ENCODE measurements around the gene C12orf56.
A peak's percentile ranks its signal among the peaks of the same experiment; 100 is the strongest.
"Not testable (repeated sequence)": the region's sequence is repeated elsewhere in the genome, so short reads cannot be mapped to it uniquely, and the experiment has no call there.

C12orf56 gene

GRCh38 chr12:64222009-64222765 lies 168.4 kb downstream of the C12orf56 start, which contains the start of gene KICS2:
Gene KICS2 (minus strand): TSS chr12:64222296. CDS start chr12:64222237, 59 bp downstream.
- peak within 1 kb of the TSS; percentile 93 to 99 (median 99) for H3K9ac ChIP-seq (ENCODE audit: low read length in 5 of 5)
- peak within 1 kb of the TSS; percentile 99 for H3K27ac ChIP-seq (ENCODE audit: low read depth, low read length)

GRCh38 chr12:64221651-64222008 lies 168.9 kb downstream of the C12orf56 start:
- Histone ChIP-seq H3K27me3 (ENCODE audit: control insufficient read depth in 5 of 5, insufficient read depth in 4 of 5, low read length in 5 of 5) (no peaks in the 10 kb centered on the region), H3K9me3 (ENCODE audit: control insufficient read depth in 5 of 5, low read length in 5 of 5) (no peaks in the 10 kb centered on the region), H3K4me1 (ENCODE audit: control insufficient read depth in 5 of 5, insufficient read depth in 5 of 5, low read length in 5 of 5) (peaks cover 2 to 12% (median 8%) of the 10 kb centered on the region in 5 donors), H3K9ac (ENCODE audit: low read length in 5 of 5) (peak overlapping the region; percentile 93 to 99 (median 99)), H3K27ac (ENCODE audit: low read depth, low read length) (peak overlapping the region; percentile 99), H3K4me3 (ENCODE audit: low read depth in 1 of 5, low read length in 5 of 5) (peak overlapping the region; percentile 82 to 97 (median 95)), H3K36me3 (ENCODE audit: control insufficient read depth in 5 of 5, insufficient read depth in 5 of 5, low read length in 5 of 5) (no peaks in the 10 kb centered on the region)

More at GRCh38 chr12:64222009-64222765, 168.4 kb downstream of the C12orf56 start, which contains the start of gene KICS2:
- peaks cover 2 to 12% (median 8%) of the 10 kb centered on the region in 5 donors for H3K4me1 ChIP-seq (ENCODE audit: control insufficient read depth in 5 of 5, insufficient read depth in 5 of 5, low read length in 5 of 5)
- no peaks in the 10 kb centered on the region for H3K9me3 ChIP-seq (ENCODE audit: control insufficient read depth in 5 of 5, low read length in 5 of 5)
- H3K27me3 ChIP-seq (ENCODE audit: control insufficient read depth in 5 of 5, insufficient read depth in 4 of 5, low read length in 5 of 5): no peaks in the 10 kb centered on the region
- H3K4me3 ChIP-seq (ENCODE audit: low read depth in 1 of 5, low read length in 5 of 5): peak within 1 kb of the TSS; percentile 92 to 97 (median 95)
- H3K36me3 ChIP-seq (ENCODE audit: control insufficient read depth in 5 of 5, insufficient read depth in 5 of 5, low read length in 5 of 5): no peaks in the 10 kb centered on the region

- Histone ChIP-seq H3K4me3 (ENCODE audit: low read depth in 1 of 5, low read length in 5 of 5) (no peak overlapping the region), H3K4me1 (ENCODE audit: control insufficient read depth in 5 of 5, insufficient read depth in 5 of 5, low read length in 5 of 5) (peaks cover 2 to 12% (median 8%) of the 10 kb centered on the region in 5 donors), H3K9ac (ENCODE audit: low read length in 5 of 5) (no peak overlapping the region), H3K36me3 (ENCODE audit: control insufficient read depth in 5 of 5, insufficient read depth in 5 of 5, low read length in 5 of 5) (no peaks in the 10 kb centered on the region), H3K27me3 (ENCODE audit: control insufficient read depth in 5 of 5, insufficient read depth in 4 of 5, low read length in 5 of 5) (no peaks in the 10 kb centered on the region), H3K9me3 (ENCODE audit: control insufficient read depth in 5 of 5, low read length in 5 of 5) (no peaks in the 10 kb centered on the region), H3K27ac (ENCODE audit: low read depth, low read length) (no peak overlapping the region)
Observed at GRCh38 chr12:64220046-64220445, 170.5 kb downstream of the C12orf56 start.

GRCh38 chr12:64219145-64219544 lies 171.4 kb downstream of the C12orf56 start:
- Histone ChIP-seq H3K27me3 (ENCODE audit: control insufficient read depth in 5 of 5, insufficient read depth in 4 of 5, low read length in 5 of 5) (no peaks in the 10 kb centered on the region), H3K36me3 (ENCODE audit: control insufficient read depth in 5 of 5, insufficient read depth in 5 of 5, low read length in 5 of 5) (peaks cover 0 to 2% (median 1%) of the 10 kb centered on the region in 5 donors), H3K9me3 (ENCODE audit: control insufficient read depth in 5 of 5, low read length in 5 of 5) (no peaks in the 10 kb centered on the region), H3K27ac (ENCODE audit: low read depth, low read length) (no peak overlapping the region), H3K4me3 (ENCODE audit: low read depth in 1 of 5, low read length in 5 of 5) (no peak overlapping the region), H3K4me1 (ENCODE audit: control insufficient read depth in 5 of 5, insufficient read depth in 5 of 5, low read length in 5 of 5) (peaks cover 2 to 12% (median 8%) of the 10 kb centered on the region in 5 donors), H3K9ac (ENCODE audit: low read length in 5 of 5) (no peak overlapping the region)

- H3K36me3 ChIP-seq (ENCODE audit: control insufficient read depth in 5 of 5, insufficient read depth in 5 of 5, low read length in 5 of 5): peaks cover 0 to 6% (median 2%) of the 10 kb centered on the region in 5 donors
- no peaks in the 10 kb centered on the region for H3K9me3 ChIP-seq (ENCODE audit: control insufficient read depth in 5 of 5, low read length in 5 of 5)
- no peak overlapping the region for H3K27ac ChIP-seq (ENCODE audit: low read depth, low read length)
- H3K4me3 ChIP-seq (ENCODE audit: low read depth in 1 of 5, low read length in 5 of 5): no peak overlapping the region
- H3K9ac ChIP-seq (ENCODE audit: low read length in 5 of 5): no peak overlapping the region
- no peaks in the 10 kb centered on the region for H3K27me3 ChIP-seq (ENCODE audit: control insufficient read depth in 5 of 5, insufficient read depth in 4 of 5, low read length in 5 of 5)
- H3K4me1 ChIP-seq (ENCODE audit: control insufficient read depth in 5 of 5, insufficient read depth in 5 of 5, low read length in 5 of 5): peaks cover 2 to 12% (median 8%) of the 10 kb centered on the region in 5 donors
Observed at GRCh38 chr12:64218597-64218996, 172.0 kb downstream of the C12orf56 start.

- not testable (repeated sequence) for H3K27me3 ChIP-seq (ENCODE audit: control insufficient read depth in 5 of 5, insufficient read depth in 4 of 5, low read length in 5 of 5); H3K9me3 ChIP-seq (ENCODE audit: control insufficient read depth in 5 of 5, low read length in 5 of 5); H3K9ac ChIP-seq (ENCODE audit: low read length in 5 of 5); H3K4me1 ChIP-seq (ENCODE audit: control insufficient read depth in 5 of 5, insufficient read depth in 5 of 5, low read length in 5 of 5); H3K4me3 ChIP-seq (ENCODE audit: low read depth in 1 of 5, low read length in 5 of 5); H3K27ac ChIP-seq (ENCODE audit: low read depth, low read length)
- peaks cover 0 to 13% (median 2%) of the 10 kb centered on the region in 5 donors for H3K36me3 ChIP-seq (ENCODE audit: control insufficient read depth in 5 of 5, insufficient read depth in 5 of 5, low read length in 5 of 5)
Observed at GRCh38 chr12:64217643-64218042, 172.9 kb downstream of the C12orf56 start.

GRCh38 chr12:64216239-64216638 lies 174.3 kb downstream of the C12orf56 start:
- H3K4me1 ChIP-seq (ENCODE audit: control insufficient read depth in 5 of 5, insufficient read depth in 5 of 5, low read length in 5 of 5): peaks cover 0 to 3% (median 2%) of the 10 kb centered on the region in 5 donors
- no peak overlapping the region for H3K27ac ChIP-seq (ENCODE audit: low read depth, low read length)
- H3K9ac ChIP-seq (ENCODE audit: low read length in 5 of 5): no peak overlapping the region
- no peaks in the 10 kb centered on the region for H3K27me3 ChIP-seq (ENCODE audit: control insufficient read depth in 5 of 5, insufficient read depth in 4 of 5, low read length in 5 of 5)
- H3K4me3 ChIP-seq (ENCODE audit: low read depth in 1 of 5, low read length in 5 of 5): no peak overlapping the region
- peaks cover 0 to 20% (median 5%) of the 10 kb centered on the region in 5 donors for H3K36me3 ChIP-seq (ENCODE audit: control insufficient read depth in 5 of 5, insufficient read depth in 5 of 5, low read length in 5 of 5)
- peaks cover 0 to 3% (median 0%) of the 10 kb centered on the region in 5 donors for H3K9me3 ChIP-seq (ENCODE audit: control insufficient read depth in 5 of 5, low read length in 5 of 5)

All from subcutaneous abdominal adipose tissue (tissue), 5 donors.